Right lobe of liver (tissue), 6 donors: ENCODE measurements around the gene AKAP11. TPM values are rescaled to one million over a fixed set of nuclear protein-coding genes. Genes with fewer than 3 reads are reported as not detected.

Experiments
- ATAC-seq, 4 donors: fragments of 200-7000 bp; cut with Tn5 transposase; one replicate each; pipeline ENCODE4 v1.9.1; 2020; ENCODE audit warnings: mild to moderate bottlenecking in 4 of 4, moderate library complexity in 4 of 4
- DNase-seq, 3 donors: peaks; one replicate each; pipeline ENCODE4 v3.0.0-alpha.2; 2020
- H3K27ac ChIP-seq, 3 donors: fragments of 200-600 bp; one replicate each; pipeline ENCODE4 v1.8.0; 2022
- H3K27me3 ChIP-seq, 2 donors: fragments of 200-600 bp; one replicate each; pipeline ENCODE4 v1.8.0; 2022
- H3K36me3 ChIP-seq, 4 donors: fragments of 200-600 bp; sonication (generic) in 1 of 4; one replicate each; pipeline versions ENCODE4 v1.5.1 to v1.8.0; 2017 to 2022; ENCODE audit warnings: control low read depth in 1 of 4
- H3K4me1 ChIP-seq, 4 donors: fragments of 200-600 bp; sonication (generic) in 1 of 4; one replicate each; pipeline versions ENCODE4 v1.5.1 to v1.8.0; 2017 to 2022; ENCODE audit warnings: control low read depth in 1 of 4
- H3K4me3 ChIP-seq, 3 donors: fragments of 200-600 bp; one replicate each; pipeline ENCODE4 v1.8.0; 2022
- H3K9me3 ChIP-seq, 4 donors: fragments of 200-600 bp; sonication (generic) in 1 of 4; one replicate each; pipeline versions ENCODE4 v1.5.1 to v1.8.0; 2017 to 2022; ENCODE audit warnings: control low read depth in 1 of 4
- POLR2A ChIP-seq: fragments of 450-650 bp; IDR thresholded peaks from one replicate; pipeline ENCODE4 v1.6.1; 2017; ENCODE audit warnings: antibody characterized with exemption, mild to moderate bottlenecking
- WGBS: methylation state at CpG from one replicate; pipeline ENCODE4 v1.1.6; 2018; ENCODE audit warnings: low coverage, low lambda C conversion rate; ENCODE audit not compliant: insufficient coverage; ENCODE audit errors: missing lambda C conversion rate; 5-methylcytosine and 5-hydroxymethylcytosine counted together
- intact Hi-C, 2 donors: fragments of 100-400 bp; cut with DNase I; formaldehyde crosslinking; loops; one replicate each; pipeline versions ENCODE4 v1.11.2 to v1.14.1; 2022
- total RNA-seq, 6 experiments: library from RNA; depleted of rRNA in 2 of 6; stranded (reverse); fragments of >200 nt in 2 of 6; fragmentation: NEBNext Ultra II Directional in 3 of 6; extraction: Animal tissue kit (Norgen Biotek cat#: 25700) in 3 of 6; gene quantifications; one replicate each; pipeline versions ENCODE4 v1.1.0 to v1.2.4, GENCODE V29; 2016 to 2023
- TF ChIP-seq, protein P1 (sequence below), 4 donors: fragments of 200-600 bp in 3 of 4; fragments of 450-650 bp in 1 of 4; IDR thresholded peaks; one replicate each; pipeline versions ENCODE4 v1.5.1 to v1.8.0; 2016 to 2022; ENCODE audit warnings: antibody characterized with exemption in 4 of 4, mild to moderate bottlenecking in 2 of 4
- donor health status: DM: no; HTN: yes; CAD: no.
- donor health status: DM: no; HTN: no; CAD: no.
- donor health status: DM: no; HTN: no; CAD: no.
- donor health status: DM: no; HTN: yes; CAD: no.
- donor health status: DM: no; HTN: yes; CAD: no.

The AKAP11 gene
- total RNA-seq, 6 experiments from 2014 or later, result 8.5 to 13.8 (median 12.1) TPM

DNA sequence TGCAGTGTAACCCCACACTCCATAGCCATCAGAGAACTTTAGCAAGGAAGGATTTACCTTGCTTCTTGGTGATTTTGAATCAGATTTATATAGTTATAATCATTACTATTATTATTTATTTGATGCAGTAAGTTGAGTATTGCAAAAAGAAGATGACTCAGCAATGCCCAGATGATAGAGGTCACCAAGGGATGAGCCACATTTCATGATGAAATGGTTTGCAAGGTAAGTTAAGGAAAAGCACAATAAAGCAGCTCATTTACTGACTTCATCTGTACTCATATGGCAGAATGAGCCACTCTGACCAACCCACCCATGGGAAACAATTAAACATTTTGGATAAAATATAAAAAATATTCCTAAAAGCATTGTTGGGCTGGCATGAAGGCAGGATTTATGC lies 59.1 kb downstream of the AKAP11 start:
- intact Hi-C loops, result no loop called here
- no peaks in the 10 kb centered on the region for H3K9me3 ChIP-seq
- no peak for TF ChIP-seq POLR2A
- TF ChIP-seq, protein P1, sequence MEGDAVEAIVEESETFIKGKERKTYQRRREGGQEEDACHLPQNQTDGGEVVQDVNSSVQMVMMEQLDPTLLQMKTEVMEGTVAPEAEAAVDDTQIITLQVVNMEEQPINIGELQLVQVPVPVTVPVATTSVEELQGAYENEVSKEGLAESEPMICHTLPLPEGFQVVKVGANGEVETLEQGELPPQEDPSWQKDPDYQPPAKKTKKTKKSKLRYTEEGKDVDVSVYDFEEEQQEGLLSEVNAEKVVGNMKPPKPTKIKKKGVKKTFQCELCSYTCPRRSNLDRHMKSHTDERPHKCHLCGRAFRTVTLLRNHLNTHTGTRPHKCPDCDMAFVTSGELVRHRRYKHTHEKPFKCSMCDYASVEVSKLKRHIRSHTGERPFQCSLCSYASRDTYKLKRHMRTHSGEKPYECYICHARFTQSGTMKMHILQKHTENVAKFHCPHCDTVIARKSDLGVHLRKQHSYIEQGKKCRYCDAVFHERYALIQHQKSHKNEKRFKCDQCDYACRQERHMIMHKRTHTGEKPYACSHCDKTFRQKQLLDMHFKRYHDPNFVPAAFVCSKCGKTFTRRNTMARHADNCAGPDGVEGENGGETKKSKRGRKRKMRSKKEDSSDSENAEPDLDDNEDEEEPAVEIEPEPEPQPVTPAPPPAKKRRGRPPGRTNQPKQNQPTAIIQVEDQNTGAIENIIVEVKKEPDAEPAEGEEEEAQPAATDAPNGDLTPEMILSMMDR (IDR thresholded peaks at IDR 0.05), result no peak
- no peak for DNase-seq
- H3K27me3 ChIP-seq, result no peaks in the 10 kb centered on the region
- no peak overlapping the region for H3K27ac ChIP-seq
- H3K4me1 ChIP-seq, result peaks cover 0 to 10% (median 0%) of the 10 kb centered on the region in 4 donors
- no peaks in the 10 kb centered on the region for H3K36me3 ChIP-seq
- no peak overlapping the region for H3K4me3 ChIP-seq
- ATAC-seq, result no peak

DNA sequence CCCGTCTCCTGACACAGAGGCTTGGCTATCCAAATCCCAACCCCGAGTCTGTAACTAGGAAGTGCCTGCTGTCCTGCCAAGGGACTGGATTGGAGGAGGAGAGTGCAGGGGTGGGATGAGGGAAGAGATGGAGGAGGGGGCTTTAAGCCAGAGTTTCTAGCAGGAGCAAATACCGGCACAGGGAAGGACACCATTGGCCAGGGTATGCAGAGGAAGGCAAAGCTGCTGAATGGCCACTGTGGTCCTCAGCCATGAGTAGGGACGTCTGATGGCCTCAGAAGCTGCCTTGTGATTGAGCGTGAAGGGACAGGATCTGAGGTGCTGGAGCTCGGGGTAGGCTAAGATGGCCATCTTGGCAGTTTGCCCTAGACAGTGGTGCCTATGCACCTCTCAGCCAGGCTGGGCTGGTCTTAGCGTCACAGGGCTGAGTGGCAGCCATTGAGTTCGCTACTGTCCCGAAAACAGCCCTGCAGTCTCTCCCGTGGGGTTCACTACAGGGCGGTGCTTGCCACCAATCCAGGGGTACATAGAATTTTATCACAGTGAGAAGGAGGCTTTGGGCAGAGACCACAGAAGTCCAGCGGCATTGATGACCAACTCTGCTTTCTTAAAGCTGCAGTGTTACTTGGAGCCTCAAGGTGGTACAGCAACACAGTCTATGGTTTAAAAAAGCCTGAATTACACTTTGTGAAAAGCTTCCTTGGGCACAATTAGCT lies 61.8 kb downstream of the AKAP11 start:
- DNase-seq, result no peak
- Histone ChIP-seq H3K36me3 (no peaks in the 10 kb centered on the region), H3K9me3 (no peaks in the 10 kb centered on the region), H3K27ac (no peak overlapping the region), H3K4me1 (no peaks in the 10 kb centered on the region), H3K27me3 (no peaks in the 10 kb centered on the region), H3K4me3 (no peak overlapping the region)
- ATAC-seq, result peak; percentile 55 to 81 (median 72)
- intact Hi-C loops, result no loop called here
- TF ChIP-seq, protein P1 (IDR thresholded peaks at IDR 0.05), result peak; percentile 23 to 44 (median 38)
- no peak for TF ChIP-seq POLR2A
- WGBS, result 72% methylated on average over 3 of the region's 12 CpGs

DNA sequence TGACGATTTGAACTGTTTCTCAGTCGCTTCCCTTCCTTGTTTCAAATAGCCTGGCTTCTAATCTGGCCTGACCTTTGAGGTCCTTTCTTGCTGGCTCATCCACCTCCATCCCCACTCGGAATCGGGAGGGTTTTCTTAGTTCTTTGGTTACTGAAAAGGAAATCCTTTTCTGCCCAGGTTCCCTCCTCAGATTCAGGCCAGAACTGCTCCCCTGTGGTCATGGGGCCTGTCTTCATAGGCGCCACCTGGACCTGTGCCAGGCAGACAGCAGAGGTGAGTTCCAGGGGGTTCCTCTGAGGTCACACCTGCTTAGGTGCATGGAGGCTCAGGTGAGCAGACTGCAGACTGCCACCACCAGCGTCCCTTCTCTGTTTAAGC lies 62.4 kb downstream of the AKAP11 start:
- H3K9me3 ChIP-seq, result no peaks in the 10 kb centered on the region
- H3K4me1 ChIP-seq, result no peaks in the 10 kb centered on the region
- intact Hi-C loops, result no loop called here
- DNase-seq (no peak), ATAC-seq (peak in 1 of 4 donors; percentile 38)
- no peak for TF ChIP-seq POLR2A
- TF ChIP-seq, protein P1 (IDR thresholded peaks at IDR 0.05), result peak in 1 of 4 donors; percentile 0
- H3K36me3 ChIP-seq, result no peaks in the 10 kb centered on the region
- no peak overlapping the region for H3K4me3 ChIP-seq
- WGBS, result 55% methylated on average over 5 of the region's 6 CpGs
- no peak overlapping the region for H3K27ac ChIP-seq
- no peaks in the 10 kb centered on the region for H3K27me3 ChIP-seq

DNA sequence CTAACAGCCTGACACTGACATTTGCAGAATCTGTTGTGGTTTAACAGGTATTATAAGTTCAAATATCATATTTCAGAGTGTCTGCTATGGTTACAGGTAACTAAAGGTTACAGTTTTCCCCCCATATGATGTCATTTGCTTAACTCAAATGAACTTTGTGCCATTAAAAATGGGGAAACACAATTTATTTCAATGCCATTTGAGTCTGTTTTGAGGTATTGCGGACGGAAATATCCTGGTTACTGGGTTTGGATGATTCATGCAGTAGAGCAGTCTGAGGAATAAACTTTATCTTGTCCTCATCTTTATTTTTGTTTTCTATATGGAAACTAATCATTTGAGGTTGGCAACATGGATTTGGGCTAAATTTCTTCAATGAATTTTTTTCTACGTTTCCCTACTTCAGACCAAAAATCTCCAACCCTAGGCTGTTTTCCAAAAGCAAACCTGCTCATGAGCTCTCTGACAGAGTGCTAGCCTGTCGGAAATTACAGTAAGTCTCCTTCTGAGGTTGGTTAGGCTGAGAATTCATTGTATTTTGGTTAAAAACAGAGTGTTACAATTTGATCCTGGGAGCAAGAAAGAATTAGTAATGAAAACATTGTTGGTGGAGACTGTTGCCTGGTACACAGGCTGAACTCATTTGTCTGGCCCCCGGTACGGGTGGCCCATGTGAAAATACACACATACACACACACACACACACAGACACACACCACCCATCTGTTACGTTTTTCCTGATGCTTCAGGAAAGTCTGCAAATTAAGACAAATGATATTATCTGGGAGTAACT lies 66.1 kb downstream of the AKAP11 start:
- ATAC-seq (no peak), DNase-seq (no peak)
- H3K4me3 ChIP-seq, result no peak overlapping the region
- H3K27ac ChIP-seq, result no peak overlapping the region
- WGBS, result 65% methylated on average over 6 of the region's 7 CpGs
- H3K36me3 ChIP-seq, result no peaks in the 10 kb centered on the region
- H3K9me3 ChIP-seq, result no peaks in the 10 kb centered on the region
- TF ChIP-seq POLR2A, result no peak
- TF ChIP-seq, protein P1 (IDR thresholded peaks at IDR 0.05), result no peak
- no peaks in the 10 kb centered on the region for H3K4me1 ChIP-seq
- intact Hi-C loops, result no loop called here
- H3K27me3 ChIP-seq, result no peaks in the 10 kb centered on the region
